HuH-7 (cell line): Measurements from ENCODE around the gene RGS13.

Experiments used
- DNase-seq: peaks from one replicate; pipeline ENCODE4 v3.0.0; 2011; ENCODE audit warnings: low spot score

Gene RGS13

GRCh38 chr1:192626366-192627179, 9.4 kb upstream of the RGS13 start:
- DNase-seq, result no peak

GRCh38 chr1:192627901-192628300, 8.0 kb upstream of the RGS13 start:
- DNase-seq, result no peak

GRCh38 chr1:192628396-192629057, 7.4 kb upstream of the RGS13 start:
- no peak for DNase-seq

GRCh38 chr1:192629612-192630011, 6.3 kb upstream of the RGS13 start:
- DNase-seq, result no peak

- no peak for DNase-seq
Observed at GRCh38 chr1:192630521-192631287, 5.2 kb upstream of the RGS13 start.

- no peak for DNase-seq
Observed at GRCh38 chr1:192631749-192632148, 4.2 kb upstream of the RGS13 start.

GRCh38 chr1:192632188-192632587, 3.8 kb upstream of the RGS13 start:
- DNase-seq, result no peak

- no peak for DNase-seq
Observed at GRCh38 chr1:192632641-192633532, 3.1 kb upstream of the RGS13 start.

- DNase-seq, result no peak
Observed at GRCh38 chr1:192633533-192634253, 2.3 kb upstream of the RGS13 start.

GRCh38 chr1:192635041-192635440, 906 bp upstream of the RGS13 start:
- no peak for DNase-seq

GRCh38 chr1:192639607-192640368, 3.8 kb downstream of the RGS13 start:
- no peak for DNase-seq

GRCh38 chr1:192652159-192652558, 16.2 kb downstream of the RGS13 start:
- no peak for DNase-seq

- DNase-seq, result no peak
Observed at GRCh38 chr1:192654120-192654519, 18.2 kb downstream of the RGS13 start.

- DNase-seq, result no peak
Observed at GRCh38 chr1:192654591-192655251, 18.8 kb downstream of the RGS13 start.

GRCh38 chr1:192657760-192658159, 21.8 kb downstream of the RGS13 start:
- DNase-seq, result no peak

- DNase-seq, result no peak
Observed at GRCh38 chr1:192658255-192658654, 22.3 kb downstream of the RGS13 start.

GRCh38 chr1:192660613-192661012, 24.7 kb downstream of the RGS13 start:
- no peak for DNase-seq

- DNase-seq, result peak; percentile 3
Observed at GRCh38 chr1:192668409-192668983, 32.5 kb downstream of the RGS13 start.

GRCh38 chr1:192669174-192669573, 33.2 kb downstream of the RGS13 start:
- DNase-seq, result no peak
